ENCODE data around the gene FBXW8. TPM values are rescaled to one million over a fixed set of nuclear protein-coding genes. Genes with fewer than 3 reads are reported as not detected.

FBXW8 gene
- total and polyA plus RNA-seq, 2 donors (not counting 1 experiment from before 2014, with no cell fraction given) = 12.1 to 23.5 TPM

- Mint-ChIP-seq H3K4me1 (peaks cover 65% of the 10 kb centered on the region), H3K9me3 (ENCODE audit: insufficient read depth) (no peaks in the 10 kb centered on the region), H3K4me3 (peak overlapping the region; percentile 78), H3K27ac (peak overlapping the region; percentile 86), H3K27me3 (no peaks in the 10 kb centered on the region)
- Histone ChIP-seq H3K79me2 (ENCODE audit: control insufficient read depth, insufficient read depth, low read length) (no peaks in the 10 kb centered on the region), H2AFZ (ENCODE audit: insufficient read depth, low read depth, low read length, poor library complexity, severe bottlenecking) (no peak overlapping the region), H3K9me3 (ENCODE audit: control extremely low read depth in 1 of 3, control insufficient read depth in 2 of 3, insufficient read depth in 1 of 3, low read length in 2 of 3) (peaks cover 0 to 4% (median 0%) of the 10 kb centered on the region in 3 donors), H3K4me3 (ENCODE audit: control extremely low read depth in 1 of 5, extremely low read depth in 1 of 5, insufficient read depth in 1 of 5, low read depth in 2 of 5, low read length in 4 of 5) (no peak overlapping the region), H4K20me1 (ENCODE audit: control insufficient read depth, insufficient read depth, low read length, poor library complexity, severe bottlenecking) (no peaks in the 10 kb centered on the region), H3K27me3 (replicated peaks in 1 of 4; ENCODE audit: control extremely low read depth in 1 of 4, control insufficient read depth in 3 of 4, insufficient read depth in 4 of 4, low read length in 3 of 4) (no peaks in the 10 kb centered on the region), H3K9ac (ENCODE audit: low read length) (no peak overlapping the region), H3K4me1 (ENCODE audit: control insufficient read depth in 2 of 2, insufficient read depth in 2 of 2, low read length in 2 of 2) (peaks cover 21 to 53% of the 10 kb centered on the region in 2 donors), H3K27ac (ENCODE audit: low read length in 2 of 2) (no peak overlapping the region), H3K36me3 (replicated peaks in 1 of 2; ENCODE audit: control extremely low read depth in 1 of 2, control insufficient read depth in 1 of 2, extremely low read depth in 1 of 2, insufficient read depth in 2 of 2, low read length in 1 of 2) (no peaks in the 10 kb centered on the region), H3K4me2 (replicated peaks; ENCODE audit: low read depth, low read length, poor library complexity, severe bottlenecking) (peak overlapping the region; percentile 46)
- POLR2A ChIA-PET = interaction anchor here (1.3 to 1.7 kb wide), 3 partner anchors 12 to 123 kb away, joined by 3 to 4 read pairs (median 3); partner anchors contain the start of genes RNFT2 and SPRING1
- ATAC-seq (ENCODE audit: low read depth) (peak; percentile 67), DNase-seq (peak; percentile 77)
- CTCF ChIA-PET = interaction anchor here (0.7 to 2.0 kb wide), 4 partner anchors 8 to 42 kb away, joined by 3 to 9 read pairs (median 6); partner anchors contain the start of gene HRK
- 8% methylated on average over 6 of the region's 12 CpGs for WGBS (ENCODE audit: insufficient coverage)
- intact Hi-C loops (cut with micrococcal nuclease) = loop anchor here (2.0 kb wide), 1 partner anchor 19 kb away; the partner anchor contains the start of gene HRK
- TF ChIP-seq EZH2 (IDR thresholded peaks at IDR 0.05; ENCODE audit: borderline replicate concordance, insufficient read depth, low read depth, low read length, poor library complexity, severe bottlenecking) (no peak), CTCF (IDR thresholded peaks at IDR 0.05) (no peak)
Measured at GRCh38 chr12:116861320-116861719, 49.4 kb upstream of the FBXW8 start.

- CTCF ChIA-PET = interaction anchor here (1.6 kb wide), 1 partner anchor 20 kb away, joined by 13 read pairs; the partner anchor contains the start of gene HRK
- no peak overlapping the region for H3K4me2 ChIP-seq (replicated peaks; ENCODE audit: low read depth, low read length, poor library complexity, severe bottlenecking)
- ATAC-seq (ENCODE audit: low read depth) (no peak), DNase-seq (no peak)
- no peak overlapping the region for H3K9ac ChIP-seq (ENCODE audit: low read length)
- WGBS (ENCODE audit: insufficient coverage) = 100% methylated on average over 2 of the region's 4 CpGs
- no peaks in the 10 kb centered on the region for H3K27me3 ChIP-seq (replicated peaks in 1 of 4; ENCODE audit: control extremely low read depth in 1 of 4, control insufficient read depth in 3 of 4, insufficient read depth in 4 of 4, low read length in 3 of 4)
- H3K79me2 ChIP-seq (ENCODE audit: control insufficient read depth, insufficient read depth, low read length) = no peaks in the 10 kb centered on the region
- intact Hi-C loops (cut with micrococcal nuclease) = no loop called here
- no peak for TF ChIP-seq EZH2 (IDR thresholded peaks at IDR 0.05; ENCODE audit: borderline replicate concordance, insufficient read depth, low read depth, low read length, poor library complexity, severe bottlenecking)
- TF ChIP-seq CTCF (IDR thresholded peaks at IDR 0.05) = no peak
- H3K4me3 Mint-ChIP-seq = peak overlapping the region; percentile 78
- POLR2A ChIA-PET = interaction anchor here (1.5 kb wide), 1 partner anchor 16 kb away, joined by 3 read pairs; no protein-coding TSS in a partner anchor
- H2AFZ ChIP-seq (ENCODE audit: insufficient read depth, low read depth, low read length, poor library complexity, severe bottlenecking) = no peak overlapping the region
- peaks cover 12 to 45% of the 10 kb centered on the region in 2 donors for H3K4me1 ChIP-seq (ENCODE audit: control insufficient read depth in 2 of 2, insufficient read depth in 2 of 2, low read length in 2 of 2)
- H3K9me3 ChIP-seq (ENCODE audit: control extremely low read depth in 1 of 3, control insufficient read depth in 2 of 3, insufficient read depth in 1 of 3, low read length in 2 of 3) = peaks cover 0 to 4% (median 0%) of the 10 kb centered on the region in 3 donors
- no peaks in the 10 kb centered on the region for H4K20me1 ChIP-seq (ENCODE audit: control insufficient read depth, insufficient read depth, low read length, poor library complexity, severe bottlenecking)
- H3K9me3 Mint-ChIP-seq (ENCODE audit: insufficient read depth) = no peaks in the 10 kb centered on the region
- no peak overlapping the region for H3K4me3 ChIP-seq (ENCODE audit: control extremely low read depth in 1 of 5, extremely low read depth in 1 of 5, insufficient read depth in 1 of 5, low read depth in 2 of 5, low read length in 4 of 5)
- H3K36me3 ChIP-seq (replicated peaks in 1 of 2; ENCODE audit: control extremely low read depth in 1 of 2, control insufficient read depth in 1 of 2, extremely low read depth in 1 of 2, insufficient read depth in 2 of 2, low read length in 1 of 2) = no peaks in the 10 kb centered on the region
- H3K4me1 Mint-ChIP-seq = peaks cover 59% of the 10 kb centered on the region
- no peaks in the 10 kb centered on the region for H3K27me3 Mint-ChIP-seq
- H3K27ac Mint-ChIP-seq = peak overlapping the region; percentile 86
- peak overlapping the region in 1 of 2 donors; percentile 7 for H3K27ac ChIP-seq (ENCODE audit: low read length in 2 of 2)
Measured at GRCh38 chr12:116862167-116862566, 48.6 kb upstream of the FBXW8 start.
